ENCODE results near the gene EP400.
"Not testable (repeated sequence)": the region's sequence is repeated elsewhere in the genome, so short reads cannot be mapped to it uniquely, and the experiment has no call there.

The EP400 gene

GRCh38 chr12:131928080-131928710, 21.5 kb upstream of the EP400 start:
- DNase-seq (ENCODE audit: low spot score): no peak

- peak; percentile 95 for DNase-seq (ENCODE audit: low spot score)
Measured at GRCh38 chr12:131928711-131929580, 20.8 kb upstream of the EP400 start, which contains the start of gene PUS1. TSS of gene PUS1 (plus strand) at chr12:131929276. CDS start at chr12:131929723, 447 bp downstream.

- DNase-seq (ENCODE audit: low spot score): peak; percentile 55
Measured at GRCh38 chr12:131929581-131930456, 19.9 kb upstream of the EP400 start.

- no peak for DNase-seq (ENCODE audit: low spot score)
Measured at GRCh38 chr12:131930510-131930909, 19.2 kb upstream of the EP400 start.

GRCh38 chr12:131933387-131933786, 16.4 kb upstream of the EP400 start:
- DNase-seq (ENCODE audit: low spot score): no peak

GRCh38 chr12:131934535-131934934, 15.2 kb upstream of the EP400 start:
- no peak for DNase-seq (ENCODE audit: low spot score)

- no peak for DNase-seq (ENCODE audit: low spot score)
Measured at GRCh38 chr12:131938082-131938481, 11.7 kb upstream of the EP400 start.

GRCh38 chr12:131939007-131939406, 10.7 kb upstream of the EP400 start:
- DNase-seq (ENCODE audit: low spot score): no peak

- no peak for DNase-seq (ENCODE audit: low spot score)
Measured at GRCh38 chr12:131940141-131940547, 9.6 kb upstream of the EP400 start.

GRCh38 chr12:131941116-131941986, 8.4 kb upstream of the EP400 start:
- DNase-seq (ENCODE audit: low spot score): no peak

GRCh38 chr12:131941987-131942341, 7.8 kb upstream of the EP400 start:
- no peak for DNase-seq (ENCODE audit: low spot score)

GRCh38 chr12:131942671-131943070, 7.1 kb upstream of the EP400 start:
- DNase-seq (ENCODE audit: low spot score): no peak

- no peak for DNase-seq (ENCODE audit: low spot score)
Measured at GRCh38 chr12:131943389-131943788, 6.4 kb upstream of the EP400 start.

- no peak for DNase-seq (ENCODE audit: low spot score)
Measured at GRCh38 chr12:131943876-131944275, 5.9 kb upstream of the EP400 start.

- DNase-seq (ENCODE audit: low spot score): no peak
Measured at GRCh38 chr12:131944601-131945251, 5.0 kb upstream of the EP400 start.

- DNase-seq (ENCODE audit: low spot score): no peak
Measured at GRCh38 chr12:131946757-131947156, 3.0 kb upstream of the EP400 start.

GRCh38 chr12:131947482-131948027, 2.2 kb upstream of the EP400 start:
- DNase-seq (ENCODE audit: low spot score): no peak

GRCh38 chr12:131948166-131948712, 1.5 kb upstream of the EP400 start:
- DNase-seq (ENCODE audit: low spot score): no peak

- DNase-seq (ENCODE audit: low spot score): not testable (repeated sequence)
Measured at GRCh38 chr12:131948713-131949430, 870 bp upstream of the EP400 start.
